SK-N-SH (cell line): ENCODE measurements around the gene YJEFN3. TPM values are rescaled to one million over a fixed set of nuclear protein-coding genes. Genes with fewer than 3 reads are reported as not detected.

Source experiments
- CTCF ChIA-PET: fragments of 300-600, 350-600 bp; formaldehyde crosslinking; extraction: SDS; loops from one replicate; lab custom pipeline; 2021; lab: Yijun Ruan, JAX
- POLR2A ChIA-PET: fragments of 350-600 bp; sonication (Branson Sonifier 250); formaldehyde crosslinking; extraction: SDS; loops from one replicate; lab custom pipeline; 2020; ENCODE audit warnings: antibody characterized with exemption, inconsistent platforms; lab: Yijun Ruan, JAX
- DNase-seq: peaks from one replicate; pipeline ENCODE4 v3.0.0; 2012
- H2AFZ ChIP-seq: fragments of 200-600 bp; sonication (generic); 2 replicates; pipeline ENCODE4 v1.8.1; 2016; ENCODE audit warnings: antibody characterized with exemption, mild to moderate bottlenecking, low read depth
- H3F3A ChIP-seq: fragments of 200-600 bp; sonication (generic); replicated peaks from 2 replicates; pipeline ENCODE3; 2016; ENCODE audit warnings: antibody characterized with exemption, mild to moderate bottlenecking; ENCODE audit not compliant: insufficient read depth
- H3K27ac ChIP-seq, 2 experiments: fragments of 200-500 bp in 1 of 2; fragments of 200-600 bp in 1 of 2; sonication (Bioruptor generic) in 1 of 2; sonication (generic), shearing (Covaris generic) in 1 of 2; 2 replicates each; pipeline versions ENCODE4 v1.5.1 to v1.6.1; 2014 to 2016; ENCODE audit warnings: low read depth in 2 of 2, inconsistent platforms in 1 of 2, low read length in 1 of 2, mild to moderate bottlenecking in 1 of 2, mixed read lengths in 1 of 2
- H3K27me3 ChIP-seq: fragments of 200-600 bp; sonication (generic), shearing (Covaris generic); 2 replicates; pipeline ENCODE4 v1.6.1; 2016; ENCODE audit warnings: mixed run types; ENCODE audit not compliant: insufficient read depth
- H3K36me3 ChIP-seq, 2 experiments: fragments of 200-500 bp in 1 of 2; fragments of 200-600 bp in 1 of 2; sonication (Bioruptor generic) in 1 of 2; sonication (generic) in 1 of 2; replicated peaks in 1 of 2; 2 replicates each; pipeline versions ENCODE3 to v1.5.1; 2014 to 2016; ENCODE audit warnings: low read length in 1 of 2, mild to moderate bottlenecking in 1 of 2; ENCODE audit not compliant: insufficient read depth in 2 of 2, control insufficient read depth in 1 of 2
- H3K4me1 ChIP-seq, 2 experiments: fragments of 200-500 bp in 1 of 2; fragments of 200-600 bp in 1 of 2; sonication (Bioruptor generic) in 1 of 2; sonication (generic), shearing (Covaris generic) in 1 of 2; 2 replicates each; pipeline versions ENCODE4 v1.5.1 to v1.6.1; 2014 to 2016; ENCODE audit warnings: low read depth in 1 of 2, low read length in 1 of 2, mixed run types in 1 of 2; ENCODE audit not compliant: insufficient read depth in 2 of 2, control insufficient read depth in 1 of 2
- H3K4me2 ChIP-seq: fragments of 200-600 bp; sonication (generic), shearing (Covaris generic); 2 replicates; pipeline ENCODE4 v1.6.1; 2017; ENCODE audit warnings: mixed run types
- H3K4me3 ChIP-seq, 2 experiments: fragments of 200-500 bp in 1 of 2; fragments of 200-600 bp in 1 of 2; sonication (Bioruptor generic) in 1 of 2; sonication (generic), shearing (Covaris generic) in 1 of 2; 2 replicates each; pipeline versions ENCODE4 v1.5.1 to v1.8.1; 2014 to 2016; ENCODE audit warnings: low read depth in 2 of 2, inconsistent platforms in 1 of 2, low read length in 1 of 2, mild to moderate bottlenecking in 1 of 2, mixed read lengths in 1 of 2, moderate library complexity in 1 of 2
- H3K79me2 ChIP-seq: fragments of 200-600 bp; sonication (generic); 2 replicates; pipeline ENCODE4 v1.8.1; 2017; ENCODE audit warnings: mild to moderate bottlenecking; ENCODE audit not compliant: insufficient read depth
- H3K9ac ChIP-seq: fragments of 200-600 bp; sonication (generic); 2 replicates; pipeline ENCODE4 v1.6.1; 2017; ENCODE audit warnings: mixed run types
- H3K9me2 ChIP-seq: fragments of 200-600 bp; sonication (generic); 2 replicates; pipeline ENCODE4 v1.6.1; 2017; ENCODE audit warnings: mixed run types
- H3K9me3 ChIP-seq: fragments of 200-600 bp; sonication (generic); 2 replicates; pipeline ENCODE4 v1.6.1; 2017; ENCODE audit warnings: mixed run types, mild to moderate bottlenecking, moderate library complexity
- H4K20me1 ChIP-seq: fragments of 200-600 bp; sonication (generic); 2 replicates; pipeline ENCODE4 v1.6.1; 2017; ENCODE audit warnings: mild to moderate bottlenecking, mixed run types; ENCODE audit not compliant: insufficient read depth
- CHD2 ChIP-seq: fragments of 150-350 bp; IDR thresholded peaks from 2 replicates; pipeline ENCODE4 v1.6.1; 2018; ENCODE audit warnings: low read length; ENCODE audit not compliant: partially characterized antibody
- EP300 ChIP-seq, 2 experiments: IDR thresholded peaks; 2 replicates each; pipeline versions ENCODE4 v1.4.0 to v1.6.1; 2012; ENCODE audit warnings: borderline replicate concordance in 1 of 2, low read depth in 1 of 2, low read length in 1 of 2
- FOXM1 ChIP-seq: IDR thresholded peaks from 2 replicates; pipeline ENCODE4 v1.4.0; 2012; ENCODE audit warnings: low read depth, mild to moderate bottlenecking
- JUND ChIP-seq: IDR thresholded peaks from 2 replicates; pipeline ENCODE4 v1.4.0; 2012
- MEF2A ChIP-seq: IDR thresholded peaks from 2 replicates; pipeline ENCODE4 v1.4.0; 2012; ENCODE audit warnings: low read depth, borderline replicate concordance
- MXI1 ChIP-seq: IDR thresholded peaks from 2 replicates; pipeline ENCODE4 v1.6.1; 2012; ENCODE audit warnings: mild to moderate bottlenecking, low read depth, low read length, improper control_type of control experiment
- RCOR1 ChIP-seq: fragments of 150-350 bp; IDR thresholded peaks from 2 replicates; pipeline ENCODE4 v1.6.1; 2017; ENCODE audit warnings: antibody characterized with exemption, low read length
- RFX5 ChIP-seq: IDR thresholded peaks from 2 replicates; pipeline ENCODE4 v1.6.1; 2012; ENCODE audit warnings: mild to moderate bottlenecking, improper control_type of control experiment, low read length
- TAF1 ChIP-seq: IDR thresholded peaks from 2 replicates; pipeline ENCODE4 v1.6.1; 2012; ENCODE audit warnings: low read depth, mild to moderate bottlenecking, low read length, moderate library complexity, borderline replicate concordance
- USF1 ChIP-seq: IDR thresholded peaks from 2 replicates; pipeline ENCODE4 v1.4.0; 2012; ENCODE audit warnings: low read depth, borderline replicate concordance
- YY1 ChIP-seq: IDR thresholded peaks from 2 replicates; pipeline ENCODE4 v1.4.0; 2012; ENCODE audit warnings: low read depth, mild to moderate bottlenecking
- WGBS: methylation state at CpG from one replicate; pipeline ENCODE4 v1.1.6; 2017; ENCODE audit warnings: low lambda C conversion rate; 5-methylcytosine and 5-hydroxymethylcytosine counted together
- polyA plus RNA-seq, 3 experiments: library from polyadenylated mRNA; depleted of rRNA; stranded (reverse); fragments of >200 nt; gene quantifications; 2 replicates each; pipeline ENCODE4 v1.2.3, GENCODE V29; 2012

Gene YJEFN3
- polyA plus RNA-seq, 1 of the 3 experiments (the other 2 are of a cell fraction) = 7.2 TPM

GRCh38 chr19:19545707-19546106 lies 17.0 kb downstream of the YJEFN3 start:
- Histone ChIP-seq H3K36me3 (no peaks in the 10 kb centered on the region), H3K9me2 (no peaks in the 10 kb centered on the region), H3K27me3 (no peaks in the 10 kb centered on the region), H3K4me2 (no peak overlapping the region), H3K4me1 (peaks cover 0 to 24% of the 10 kb centered on the region in 2 experiments; a peak in 1 of 4 replicates), H3F3A (no peaks in the 10 kb centered on the region), H4K20me1 (no peaks in the 10 kb centered on the region), H3K79me2 (no peaks in the 10 kb centered on the region), H2AFZ (no peak overlapping the region), H3K4me3 (no peak overlapping the region), H3K9ac (no peak overlapping the region), H3K27ac (no peak overlapping the region), H3K9me3 (no peaks in the 10 kb centered on the region)
- TF ChIP-seq FOXM1 (no peak), YY1 (no peak), EP300 (IDR thresholded peaks at IDR 0.05; ENCODE audit: borderline replicate concordance in 1 of 2, low read depth in 1 of 2, low read length in 1 of 2) (no peak), MEF2A (no peak), JUND (no peak), RCOR1 (no peak), MXI1 (no peak), CHD2 (no peak), USF1 (no peak)
- CTCF ChIA-PET = interaction anchor here (0.8 to 15.7 kb wide), 4 partner anchors 9 to 98 kb away, joined by 3 to 258 read pairs (median 6); partner anchors contain the start of genes CILP2 and YJEFN3
- POLR2A ChIA-PET = no interaction called here
- DNase-seq = no peak
- WGBS = 91% methylated on average over 11 of the region's 23 CpGs

DNA sequence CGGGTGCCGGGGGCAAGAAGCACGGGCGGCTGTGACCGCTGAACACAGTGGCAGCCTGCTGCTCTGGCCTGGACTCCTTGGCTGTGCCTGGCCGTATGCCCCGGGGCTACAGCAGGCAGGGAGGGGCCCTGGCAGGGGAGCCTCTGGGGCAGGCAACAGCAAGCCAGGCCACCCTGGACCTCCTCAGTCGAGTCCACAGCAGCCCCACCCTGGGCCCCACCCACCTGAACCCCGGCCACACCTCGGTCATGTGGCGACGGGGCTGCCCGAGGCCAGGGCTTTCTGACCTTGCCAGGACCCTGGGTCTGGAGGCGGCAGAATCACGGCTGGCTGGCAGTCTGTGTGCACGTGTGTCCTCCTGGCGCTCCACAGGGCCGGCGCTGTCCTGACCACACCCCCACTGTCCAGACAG lies 18.0 kb downstream of the YJEFN3 start:
- Histone ChIP-seq H3K9me3 (no peaks in the 10 kb centered on the region), H3K9me2 (no peaks in the 10 kb centered on the region), H3K27me3 (no peaks in the 10 kb centered on the region), H3K4me2 (no peak overlapping the region), H3F3A (no peaks in the 10 kb centered on the region), H4K20me1 (no peaks in the 10 kb centered on the region), H3K27ac (no peak overlapping the region), H2AFZ (no peak overlapping the region), H3K9ac (no peak overlapping the region), H3K4me3 (no peak overlapping the region), H3K4me1 (peaks cover 0 to 16% of the 10 kb centered on the region in 2 experiments; a peak in 1 of 4 replicates), H3K79me2 (no peaks in the 10 kb centered on the region), H3K36me3 (no peaks in the 10 kb centered on the region)
- no peak for TF ChIP-seq RCOR1
- no peak for TF ChIP-seq JUND
- no peak for TF ChIP-seq TAF1
- TF ChIP-seq MXI1 = peak; percentile 38; the same call in 1 of the 2 replicates
- no peak for TF ChIP-seq RFX5
- WGBS = 73% methylated on average over 10 of the region's 19 CpGs
- peak; percentile 74 for DNase-seq
- CTCF ChIA-PET = interaction anchor here (0.9 to 15.7 kb wide), 6 partner anchors 8 to 97 kb away, joined by 3 to 258 read pairs (median 6); partner anchors contain the start of genes CILP2, GMIP and YJEFN3
- POLR2A ChIA-PET = no interaction called here
